HG03565 (cell line): Measurements from ENCODE around the gene NFATC2.

ENCODE experiments used
- ATAC-seq: cut with Tn5 transposase; IDR thresholded peaks from one replicate; pipeline ENCODE4 v1.9.1; 2021; ENCODE audit warnings: mild to moderate bottlenecking, moderate library complexity; ENCODE audit not compliant: unreplicated experiment

NFATC2 gene

GRCh38 chr20:51432875-51433274 is 109.6 kb downstream of the NFATC2 start:
- ATAC-seq, result no peak

GRCh38 chr20:51432251-51432784 is 110.2 kb downstream of the NFATC2 start:
- ATAC-seq, result no peak

GRCh38 chr20:51431321-51431720 is 111.2 kb downstream of the NFATC2 start:
- no peak for ATAC-seq

- ATAC-seq, result no peak
Measured at GRCh38 chr20:51430198-51430950, 112.1 kb downstream of the NFATC2 start.

GRCh38 chr20:51429696-51430095 is 112.8 kb downstream of the NFATC2 start:
- no peak for ATAC-seq

GRCh38 chr20:51429144-51429482 is 113.4 kb downstream of the NFATC2 start:
- no peak for ATAC-seq

GRCh38 chr20:51428401-51429143 is 113.9 kb downstream of the NFATC2 start:
- ATAC-seq, result no peak

GRCh38 chr20:51427651-51428291 is 114.7 kb downstream of the NFATC2 start:
- ATAC-seq, result no peak

GRCh38 chr20:51426718-51427650 is 115.5 kb downstream of the NFATC2 start:
- no peak for ATAC-seq

- ATAC-seq, result no peak
Measured at GRCh38 chr20:51425347-51426106, 117.0 kb downstream of the NFATC2 start.

GRCh38 chr20:51424270-51425117 is 118.0 kb downstream of the NFATC2 start:
- ATAC-seq, result no peak

GRCh38 chr20:51423810-51424209 is 118.7 kb downstream of the NFATC2 start:
- ATAC-seq, result no peak

- peak; percentile 82 for ATAC-seq
Measured at GRCh38 chr20:51423290-51423667, 119.2 kb downstream of the NFATC2 start.

- ATAC-seq, result no peak
Measured at GRCh38 chr20:51422514-51423289, 119.8 kb downstream of the NFATC2 start.

- no peak for ATAC-seq
Measured at GRCh38 chr20:51420805-51421204, 121.7 kb downstream of the NFATC2 start.

- no peak for ATAC-seq
Measured at GRCh38 chr20:51420111-51420510, 122.4 kb downstream of the NFATC2 start.

- ATAC-seq, result no peak
Measured at GRCh38 chr20:51419646-51420045, 122.9 kb downstream of the NFATC2 start.

GRCh38 chr20:51419231-51419630 is 123.3 kb downstream of the NFATC2 start:
- no peak for ATAC-seq
